ENCODE measurements around the gene ANKRD55.

DNA sequence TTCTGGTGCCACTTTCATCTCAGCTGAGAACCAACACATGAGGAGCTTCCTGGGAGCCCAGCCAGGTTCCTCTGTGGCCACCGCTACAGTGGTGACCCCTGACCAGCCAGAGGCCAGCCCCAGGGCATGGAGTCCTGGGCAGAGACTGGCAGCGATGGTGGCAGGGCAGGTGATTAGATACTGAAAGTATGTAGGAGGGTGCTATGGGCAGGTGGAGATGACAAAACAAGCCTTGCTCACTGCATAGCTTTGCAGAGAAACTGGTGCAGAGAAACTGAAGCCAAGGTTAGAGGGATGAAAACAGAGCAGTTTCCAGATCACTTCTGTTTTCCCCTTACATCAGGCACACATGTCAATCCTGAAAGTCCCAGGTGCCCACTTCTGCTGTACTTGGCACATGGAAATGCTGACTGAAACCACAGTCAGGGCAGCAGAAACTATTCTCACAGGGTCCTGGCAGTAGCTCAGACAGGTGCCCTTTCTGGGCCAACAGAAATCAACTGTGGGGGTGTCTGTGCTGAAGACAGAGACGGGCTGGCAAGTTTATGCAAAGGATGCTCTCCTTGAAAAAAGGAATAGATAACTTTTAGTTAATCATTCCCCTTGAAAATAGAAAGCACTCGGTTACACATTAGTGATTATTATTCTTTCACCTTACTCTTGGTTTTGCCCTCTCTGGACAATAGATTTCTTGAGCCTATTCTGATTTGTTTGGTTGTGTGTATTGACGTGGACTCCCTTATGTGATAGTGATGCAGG, 90.3 kb downstream of the ANKRD55 start:
- TF ChIP-seq, protein P1, sequence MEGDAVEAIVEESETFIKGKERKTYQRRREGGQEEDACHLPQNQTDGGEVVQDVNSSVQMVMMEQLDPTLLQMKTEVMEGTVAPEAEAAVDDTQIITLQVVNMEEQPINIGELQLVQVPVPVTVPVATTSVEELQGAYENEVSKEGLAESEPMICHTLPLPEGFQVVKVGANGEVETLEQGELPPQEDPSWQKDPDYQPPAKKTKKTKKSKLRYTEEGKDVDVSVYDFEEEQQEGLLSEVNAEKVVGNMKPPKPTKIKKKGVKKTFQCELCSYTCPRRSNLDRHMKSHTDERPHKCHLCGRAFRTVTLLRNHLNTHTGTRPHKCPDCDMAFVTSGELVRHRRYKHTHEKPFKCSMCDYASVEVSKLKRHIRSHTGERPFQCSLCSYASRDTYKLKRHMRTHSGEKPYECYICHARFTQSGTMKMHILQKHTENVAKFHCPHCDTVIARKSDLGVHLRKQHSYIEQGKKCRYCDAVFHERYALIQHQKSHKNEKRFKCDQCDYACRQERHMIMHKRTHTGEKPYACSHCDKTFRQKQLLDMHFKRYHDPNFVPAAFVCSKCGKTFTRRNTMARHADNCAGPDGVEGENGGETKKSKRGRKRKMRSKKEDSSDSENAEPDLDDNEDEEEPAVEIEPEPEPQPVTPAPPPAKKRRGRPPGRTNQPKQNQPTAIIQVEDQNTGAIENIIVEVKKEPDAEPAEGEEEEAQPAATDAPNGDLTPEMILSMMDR (IDR thresholded peaks at IDR 0.05): no peak
- TF ChIP-seq POLR2A (IDR thresholded peaks at IDR 0.05): no peak

Data from sigmoid colon (tissue), 3 donors.